B cell (primary cell): ENCODE measurements around the gene KRTAP9-2.

ENCODE experiments used
- EZH2 ChIP-seq: IDR thresholded peaks from 2 replicates; pipeline ENCODE4 v1.6.1; 2012; ENCODE audit warnings: borderline replicate concordance, low read depth, mild to moderate bottlenecking, moderate library complexity, low read length; ENCODE audit not compliant: insufficient read depth, poor library complexity, severe bottlenecking
- TF ChIP-seq, protein P1 (sequence below): fragments of 200-600 bp; IDR thresholded peaks from one replicate; pipeline ENCODE4 v1.8.0; 2022; ENCODE audit warnings: antibody characterized with exemption, mild to moderate bottlenecking

DNA sequence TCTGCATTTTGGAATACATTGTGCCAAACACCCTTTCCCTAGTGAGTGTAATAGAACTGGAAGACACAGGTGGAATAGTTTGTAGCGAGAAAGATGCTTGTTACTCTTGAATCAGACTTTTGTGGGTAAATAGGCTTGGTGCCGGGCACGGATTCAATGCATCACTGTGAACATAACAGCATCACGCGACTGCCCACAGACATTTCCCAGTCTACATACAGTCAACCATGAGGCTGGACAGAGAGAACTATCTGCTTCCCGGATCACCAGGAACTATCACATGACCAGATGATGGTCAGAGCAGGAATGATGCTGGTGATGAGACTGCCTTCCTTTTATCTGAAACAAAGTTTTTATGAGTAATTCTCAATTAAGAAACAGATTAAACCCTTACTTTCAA is 397 bp upstream of the KRTAP9-2 start:
- TF ChIP-seq, protein P1, sequence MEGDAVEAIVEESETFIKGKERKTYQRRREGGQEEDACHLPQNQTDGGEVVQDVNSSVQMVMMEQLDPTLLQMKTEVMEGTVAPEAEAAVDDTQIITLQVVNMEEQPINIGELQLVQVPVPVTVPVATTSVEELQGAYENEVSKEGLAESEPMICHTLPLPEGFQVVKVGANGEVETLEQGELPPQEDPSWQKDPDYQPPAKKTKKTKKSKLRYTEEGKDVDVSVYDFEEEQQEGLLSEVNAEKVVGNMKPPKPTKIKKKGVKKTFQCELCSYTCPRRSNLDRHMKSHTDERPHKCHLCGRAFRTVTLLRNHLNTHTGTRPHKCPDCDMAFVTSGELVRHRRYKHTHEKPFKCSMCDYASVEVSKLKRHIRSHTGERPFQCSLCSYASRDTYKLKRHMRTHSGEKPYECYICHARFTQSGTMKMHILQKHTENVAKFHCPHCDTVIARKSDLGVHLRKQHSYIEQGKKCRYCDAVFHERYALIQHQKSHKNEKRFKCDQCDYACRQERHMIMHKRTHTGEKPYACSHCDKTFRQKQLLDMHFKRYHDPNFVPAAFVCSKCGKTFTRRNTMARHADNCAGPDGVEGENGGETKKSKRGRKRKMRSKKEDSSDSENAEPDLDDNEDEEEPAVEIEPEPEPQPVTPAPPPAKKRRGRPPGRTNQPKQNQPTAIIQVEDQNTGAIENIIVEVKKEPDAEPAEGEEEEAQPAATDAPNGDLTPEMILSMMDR, result no peak
- no peak for TF ChIP-seq EZH2
